ENCODE data around the gene GADD45A.
"Not testable (repeated sequence)": the region's sequence is repeated elsewhere in the genome, so short reads cannot be mapped to it uniquely, and the experiment has no call there.

The GADD45A gene

GRCh38 chr1:67685067-67685557, at the start of gene GADD45A:
Gene GADD45A, plus strand, starts transcription at chr1:67685201. Its CDS starts 294 bp downstream, at chr1:67685495.
- DNase-seq: peak; percentile 96

- no peak for DNase-seq
These were observed 48.9 kb upstream of the GADD45A start for GRCh38 chr1:67636146-67636545.

GRCh38 chr1:67639361-67639760, 45.6 kb upstream of the GADD45A start:
- no peak for DNase-seq

GRCh38 chr1:67642629-67643028, 42.4 kb upstream of the GADD45A start:
- no peak for DNase-seq

GRCh38 chr1:67644566-67644965, 40.4 kb upstream of the GADD45A start:
- no peak for DNase-seq

DNA sequence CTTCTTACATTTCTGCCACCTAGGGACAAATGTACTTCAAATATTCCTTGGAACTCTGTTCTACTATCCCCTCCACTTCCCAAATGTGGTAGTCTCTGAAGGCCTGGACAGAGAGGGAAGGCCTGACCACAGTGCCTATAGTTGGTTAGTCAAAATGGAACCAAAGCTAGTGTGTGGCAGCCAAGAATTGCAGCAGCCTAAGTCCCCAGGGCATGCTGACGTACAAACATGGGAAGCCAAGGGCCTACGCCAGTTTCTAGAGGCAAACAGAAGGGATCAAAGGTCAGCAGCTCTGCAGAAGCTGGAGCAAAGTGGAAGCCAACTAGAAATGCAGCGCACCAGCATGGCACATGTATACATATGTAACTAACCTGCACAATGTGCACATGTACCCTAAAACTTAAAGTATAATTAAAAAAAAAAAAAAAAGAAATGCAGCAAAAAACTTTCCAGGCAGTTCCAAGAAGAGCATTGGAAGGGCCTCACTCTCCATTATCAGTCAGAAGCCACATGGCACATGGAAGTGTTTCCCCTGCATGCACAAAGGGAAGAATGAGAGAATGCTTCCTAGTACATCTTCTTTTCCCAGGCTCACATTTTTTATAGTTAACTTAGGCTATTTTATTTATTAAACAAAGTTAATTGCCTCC, 39.4 kb upstream of the GADD45A start:
- DNase-seq: no peak

DNA sequence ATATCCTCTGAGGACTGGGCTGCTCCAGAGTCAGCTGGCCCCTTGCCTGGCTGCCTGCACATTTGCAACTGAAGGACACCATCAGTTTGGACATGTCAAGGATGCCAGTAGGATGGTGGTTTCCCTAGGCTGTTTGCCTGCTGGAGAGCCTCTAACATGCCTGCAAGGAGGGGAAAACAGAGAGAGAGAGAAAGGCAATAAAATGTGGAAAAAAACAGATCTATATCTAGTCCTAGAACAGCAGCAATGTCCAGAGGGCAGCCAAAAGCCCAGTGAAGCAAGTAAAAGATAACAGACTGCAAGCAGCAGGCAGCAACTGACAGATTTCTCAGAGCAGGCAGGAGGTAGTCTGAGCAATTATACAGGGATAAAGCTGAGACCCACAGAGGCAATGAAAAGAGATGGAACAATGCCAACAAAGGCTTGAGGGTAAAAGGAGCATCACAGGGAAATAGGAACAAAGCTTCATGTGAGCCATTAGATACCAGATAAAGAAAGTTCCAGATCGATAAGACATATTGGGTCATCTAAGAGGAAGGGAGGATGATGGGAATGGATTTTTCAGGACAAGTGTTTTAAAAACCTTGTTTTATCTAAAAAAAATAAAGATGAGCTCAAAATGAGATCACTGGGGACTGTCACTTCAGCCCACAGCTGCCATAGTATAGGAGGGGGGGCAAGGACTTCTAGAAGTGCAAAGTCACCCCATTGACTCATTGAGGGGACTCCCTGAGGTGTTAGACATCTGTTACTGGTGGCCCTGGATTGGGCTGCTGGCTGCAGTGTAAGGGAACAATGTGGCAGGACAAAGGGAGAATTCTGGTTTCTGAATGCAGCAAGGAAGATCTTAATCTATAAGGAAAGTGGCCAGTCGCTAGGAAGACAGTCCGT, 38.6 kb upstream of the GADD45A start:
- DNase-seq: no peak

DNA sequence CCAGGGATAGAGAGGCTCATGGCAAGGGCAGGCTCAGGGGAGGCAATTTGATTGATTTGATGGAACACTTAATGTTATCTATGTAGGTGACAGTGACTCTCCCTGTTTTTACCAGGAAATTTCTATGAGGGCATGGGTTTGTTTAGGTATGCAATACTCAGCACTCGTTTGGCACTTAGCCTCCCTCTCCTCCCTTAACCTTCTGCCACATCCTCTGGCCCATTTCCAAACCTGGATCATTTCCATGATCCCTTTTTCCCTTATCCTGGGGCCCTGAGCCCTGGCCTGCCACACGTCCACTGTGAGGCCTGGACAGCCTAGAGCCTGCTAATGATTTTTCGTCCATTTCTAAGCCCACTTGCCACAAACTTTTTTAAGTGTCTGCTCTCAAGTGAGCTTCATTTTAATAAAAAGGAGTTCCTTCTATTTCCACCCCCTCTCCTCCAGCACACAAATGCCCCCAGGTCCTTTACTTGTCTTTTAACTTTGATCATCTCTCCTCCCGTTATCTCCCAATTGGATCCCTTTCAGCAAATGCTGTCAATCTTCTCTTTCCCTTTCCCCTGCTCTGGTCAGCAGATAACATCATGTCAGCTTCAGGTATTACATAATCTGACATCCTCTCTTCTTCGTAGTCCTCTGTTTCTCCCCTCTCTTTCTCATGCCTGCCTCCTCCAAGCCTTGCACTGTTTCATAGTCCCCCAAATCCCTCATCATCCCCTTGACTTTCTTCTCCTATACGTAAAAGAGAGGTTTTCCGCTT, 37.8 kb upstream of the GADD45A start:
- no peak for DNase-seq

- no peak for DNase-seq
These were observed 37.1 kb upstream of the GADD45A start for GRCh38 chr1:67647814-67648358.

DNA sequence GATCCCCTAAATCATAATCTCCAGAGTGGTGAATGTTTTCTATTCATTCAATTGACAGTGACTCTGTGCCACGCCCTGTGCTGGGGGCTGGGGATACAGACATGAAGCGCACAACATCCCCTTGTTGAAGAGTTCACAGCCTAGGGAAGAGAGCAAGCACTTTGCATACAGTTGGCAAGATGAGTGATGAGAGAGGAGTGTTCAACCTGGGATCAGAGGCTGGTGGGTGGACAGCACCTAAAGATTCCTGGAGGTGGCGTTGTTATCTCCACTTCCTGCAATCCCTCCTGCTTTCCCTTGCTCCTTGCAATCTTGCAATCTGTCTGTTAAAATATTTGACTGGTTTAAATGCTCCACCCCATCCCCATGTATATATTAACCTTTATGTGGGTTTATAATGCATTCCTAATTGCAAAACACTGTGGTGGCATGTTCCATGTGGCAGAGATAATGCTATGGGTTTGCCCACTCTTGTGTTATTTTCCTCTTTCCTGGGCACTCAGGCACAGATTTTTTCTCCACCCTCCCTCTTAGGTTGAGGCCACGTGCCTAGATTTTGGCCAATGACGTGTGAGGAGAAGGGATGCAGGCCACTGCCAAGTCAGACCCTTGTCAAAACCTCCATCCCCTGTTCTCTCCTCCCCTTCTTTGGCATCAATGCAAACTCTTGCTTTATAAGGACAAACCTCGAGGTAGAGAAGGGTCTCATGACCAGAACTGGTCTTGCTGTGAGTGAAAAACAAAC, 36.2 kb upstream of the GADD45A start:
- DNase-seq: no peak

DNA sequence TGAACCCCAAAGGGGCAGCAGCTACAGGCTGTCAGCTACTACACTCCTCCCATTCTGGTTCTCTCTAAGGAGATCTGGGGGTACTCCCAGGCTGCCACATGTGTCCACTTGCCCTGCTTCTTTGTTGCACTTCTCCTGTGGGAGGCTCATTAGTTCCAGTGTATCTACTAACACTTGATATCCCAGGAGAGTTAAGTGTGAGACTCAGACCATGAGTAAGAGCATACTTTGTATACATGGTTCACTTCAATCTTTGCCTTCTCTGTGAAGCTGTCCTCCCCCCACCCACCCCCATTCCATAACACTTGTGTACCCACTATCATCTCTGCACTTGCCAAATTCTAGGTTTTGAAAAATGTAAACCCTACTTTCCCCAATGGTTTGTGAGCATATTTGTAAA, 34.9 kb upstream of the GADD45A start:
- no peak for DNase-seq

DNA sequence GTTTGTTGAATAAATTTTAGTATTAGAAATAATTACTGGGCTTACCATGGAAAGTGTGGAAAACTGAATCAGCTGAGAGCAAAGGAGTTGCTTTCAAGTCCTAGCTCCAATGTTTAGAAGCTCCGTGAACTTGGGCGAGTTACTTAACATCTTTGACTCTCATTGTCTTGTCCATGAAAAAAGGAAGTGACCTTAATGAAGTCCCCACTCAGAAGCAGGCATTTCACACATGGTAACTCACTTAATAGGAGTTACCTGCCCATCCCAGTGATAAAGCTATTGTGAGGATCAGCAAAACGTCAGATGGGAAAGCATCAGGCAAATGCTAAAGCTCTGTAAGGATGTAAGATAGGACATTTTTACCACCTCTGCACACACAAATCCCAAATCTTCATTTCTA, 34.0 kb upstream of the GADD45A start:
- DNase-seq: no peak

- no peak for DNase-seq
These were observed 32.2 kb upstream of the GADD45A start for GRCh38 chr1:67652800-67653199.

GRCh38 chr1:67653304-67653703, 31.7 kb upstream of the GADD45A start:
- no peak for DNase-seq

DNA sequence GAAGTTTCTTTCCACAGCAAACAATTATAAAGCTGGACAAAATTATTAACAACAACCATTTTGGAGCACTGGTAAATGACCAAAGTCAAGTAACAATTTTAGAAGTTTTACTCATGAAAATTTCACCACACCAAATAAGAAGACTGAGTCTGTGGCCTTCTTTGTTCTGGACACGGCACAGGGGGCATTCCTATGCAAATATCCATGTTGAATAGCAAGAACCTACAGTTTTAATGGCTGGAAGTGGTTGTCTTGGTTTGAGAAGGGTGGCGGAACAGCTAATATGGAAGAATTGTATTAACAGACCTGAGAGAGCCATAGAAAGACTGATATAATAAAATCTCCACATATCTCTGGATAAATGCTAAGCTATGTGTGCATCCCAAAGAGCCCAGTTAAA, 29.4 kb upstream of the GADD45A start:
- no peak for DNase-seq

- not testable (repeated sequence) for DNase-seq
These were observed 27.8 kb upstream of the GADD45A start for GRCh38 chr1:67657152-67657551.

DNA sequence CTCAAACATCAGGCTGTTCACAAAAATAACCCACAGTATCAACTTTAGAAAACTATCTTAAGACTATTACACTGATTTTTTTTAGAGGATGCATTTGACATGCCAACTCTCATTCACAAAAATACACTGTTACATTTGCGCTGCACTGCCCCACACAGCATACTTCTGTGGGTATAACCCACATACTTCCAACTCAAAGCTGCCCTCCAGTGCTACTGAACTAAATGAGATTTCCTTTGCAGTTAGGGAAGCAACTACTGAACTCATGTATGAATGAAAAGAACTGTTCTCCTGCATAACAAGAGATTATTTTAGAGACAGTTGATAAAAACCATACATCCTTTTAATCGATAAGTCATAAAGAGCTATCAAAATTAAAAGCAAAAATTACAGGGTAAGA, 25.8 kb upstream of the GADD45A start:
- DNase-seq: no peak

- no peak for DNase-seq
These were observed 22.1 kb upstream of the GADD45A start for GRCh38 chr1:67662884-67663283.

- DNase-seq: no peak
These were observed 21.0 kb upstream of the GADD45A start for GRCh38 chr1:67664048-67664447.

GRCh38 chr1:67665307-67665706, 19.7 kb upstream of the GADD45A start:
- not testable (repeated sequence) for DNase-seq

DNA sequence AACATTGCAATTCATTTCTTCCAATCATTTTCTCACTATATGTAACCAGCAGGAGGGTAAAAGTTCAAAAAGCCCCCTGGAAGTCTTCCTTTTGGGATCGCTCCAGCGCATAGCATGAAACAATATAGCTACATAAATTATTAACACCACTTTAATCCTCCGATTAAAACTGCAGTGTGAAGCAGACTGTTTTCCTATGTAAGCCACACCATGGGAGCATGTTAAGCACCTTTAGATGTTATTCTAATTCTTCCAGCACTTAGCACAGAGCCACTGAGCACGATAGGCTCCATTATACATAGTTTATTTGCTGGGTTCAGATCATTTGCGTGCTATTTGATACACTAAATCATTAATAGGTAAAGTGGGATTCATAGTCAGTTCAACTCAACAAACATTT, 18.4 kb upstream of the GADD45A start:
- no peak for DNase-seq

- DNase-seq: no peak
These were observed 16.3 kb upstream of the GADD45A start for GRCh38 chr1:67668660-67669059.
